ENCODE data around the gene PERM1. TPM values are rescaled to one million over a fixed set of nuclear protein-coding genes. Genes with fewer than 3 reads are reported as not detected.

PERM1 gene
- total and polyA plus RNA-seq, 5 donors = 44.4 to 112 (median 66.8) TPM

- Histone ChIP-seq H3K27ac (ENCODE audit: low read length) (no peak within 1 kb of the TSS), H3K9me3 (ENCODE audit: control insufficient read depth, low read length) (no peaks in the 10 kb centered on the region), H3K27me3 (ENCODE audit: control insufficient read depth, insufficient read depth) (no peaks in the 10 kb centered on the region), H3K4me1 (ENCODE audit: control insufficient read depth, insufficient read depth, low read length) (no peaks in the 10 kb centered on the region), H3K4me3 (ENCODE audit: low read length) (peak within 1 kb of the TSS; percentile 92)
- ATAC-seq = peak; percentile 91 to 92
- intact Hi-C loops (cut with DNase I) = loop anchor here in 1 of 4 donors (10.0 kb wide), 1 partner anchor 54 kb away; no protein-coding TSS in a partner anchor
- 7% methylated on average over 101 of the region's 101 CpGs for WGBS
- DNase-seq = peak; percentile 93 to 98 (median 97)
Measured at GRCh38 chr1:958823-959730, 22.8 kb downstream of the PERM1 start, which contains the start of gene NOC2L. Gene NOC2L (minus strand): TSS chr1:959256. CDS start chr1:959240, 16 bp downstream.

GRCh38 chr1:956636-957035, 25.3 kb downstream of the PERM1 start:
- H3K27ac ChIP-seq (ENCODE audit: low read length) = no peak overlapping the region
- intact Hi-C loops (cut with DNase I) = loop anchor here in 1 of 4 donors (10.0 kb wide), 1 partner anchor 52 kb away; no protein-coding TSS in a partner anchor
- WGBS = 91% methylated on average over 11 of the region's 11 CpGs
- H3K4me1 ChIP-seq (ENCODE audit: control insufficient read depth, insufficient read depth, low read length) = no peaks in the 10 kb centered on the region
- ATAC-seq (no peak), DNase-seq (no peak)
- H3K9me3 ChIP-seq (ENCODE audit: control insufficient read depth, low read length) = no peaks in the 10 kb centered on the region
- no peak overlapping the region for H3K4me3 ChIP-seq (ENCODE audit: low read length)
- H3K27me3 ChIP-seq (ENCODE audit: control insufficient read depth, insufficient read depth) = no peaks in the 10 kb centered on the region

- DNase-seq (no peak), ATAC-seq (no peak)
- intact Hi-C loops (cut with DNase I) = loop anchor here in 1 of 4 donors (10.0 kb wide), 1 partner anchor 51 kb away; no protein-coding TSS in a partner anchor
- Histone ChIP-seq H3K9me3 (ENCODE audit: control insufficient read depth, low read length) (no peaks in the 10 kb centered on the region), H3K4me1 (ENCODE audit: control insufficient read depth, insufficient read depth, low read length) (no peaks in the 10 kb centered on the region), H3K27me3 (ENCODE audit: control insufficient read depth, insufficient read depth) (no peaks in the 10 kb centered on the region), H3K27ac (ENCODE audit: low read length) (no peak overlapping the region), H3K4me3 (ENCODE audit: low read length) (no peak overlapping the region)
- WGBS = 71% methylated on average over 6 of the region's 6 CpGs
Measured at GRCh38 chr1:955474-955873, 26.4 kb downstream of the PERM1 start.

- no peak overlapping the region for H3K27ac ChIP-seq (ENCODE audit: low read length)
- no peak overlapping the region for H3K4me3 ChIP-seq (ENCODE audit: low read length)
- H3K9me3 ChIP-seq (ENCODE audit: control insufficient read depth, low read length) = no peaks in the 10 kb centered on the region
- H3K4me1 ChIP-seq (ENCODE audit: control insufficient read depth, insufficient read depth, low read length) = no peaks in the 10 kb centered on the region
- no peaks in the 10 kb centered on the region for H3K27me3 ChIP-seq (ENCODE audit: control insufficient read depth, insufficient read depth)
- DNase-seq (no peak), ATAC-seq (no peak)
- 83% methylated on average over 13 of the region's 13 CpGs for WGBS
- intact Hi-C loops (cut with DNase I) = loop anchor here in 1 of 4 donors (10.0 kb wide), 1 partner anchor 50 kb away; no protein-coding TSS in a partner anchor
Measured at GRCh38 chr1:954927-955326, 27.0 kb downstream of the PERM1 start.

GRCh38 chr1:953524-954320, 28.2 kb downstream of the PERM1 start:
- Histone ChIP-seq H3K4me1 (ENCODE audit: control insufficient read depth, insufficient read depth, low read length) (no peaks in the 10 kb centered on the region), H3K4me3 (ENCODE audit: low read length) (no peak overlapping the region), H3K9me3 (ENCODE audit: control insufficient read depth, low read length) (no peaks in the 10 kb centered on the region), H3K27ac (ENCODE audit: low read length) (no peak overlapping the region), H3K27me3 (ENCODE audit: control insufficient read depth, insufficient read depth) (no peaks in the 10 kb centered on the region)
- intact Hi-C loops (cut with DNase I) = loop anchor here in 1 of 4 donors (10.0 kb wide), 1 partner anchor 49 kb away; no protein-coding TSS in a partner anchor
- no peak for DNase-seq
- 88% methylated on average over 32 of the region's 32 CpGs for WGBS
- no peak for ATAC-seq

GRCh38 chr1:952603-953002, 29.3 kb downstream of the PERM1 start:
- Histone ChIP-seq H3K27ac (ENCODE audit: low read length) (no peak overlapping the region), H3K9me3 (ENCODE audit: control insufficient read depth, low read length) (no peaks in the 10 kb centered on the region), H3K4me3 (ENCODE audit: low read length) (no peak overlapping the region), H3K27me3 (ENCODE audit: control insufficient read depth, insufficient read depth) (no peaks in the 10 kb centered on the region), H3K4me1 (ENCODE audit: control insufficient read depth, insufficient read depth, low read length) (no peaks in the 10 kb centered on the region)
- DNase-seq (no peak), ATAC-seq (no peak)
- WGBS = 86% methylated on average over 7 of the region's 7 CpGs
- intact Hi-C loops (cut with DNase I) = loop anchor here in 1 of 4 donors (10.0 kb wide), 1 partner anchor 48 kb away; no protein-coding TSS in a partner anchor

GRCh38 chr1:952201-952600, 29.7 kb downstream of the PERM1 start:
- WGBS = 91% methylated on average over 15 of the region's 15 CpGs
- DNase-seq (no peak), ATAC-seq (no peak)
- intact Hi-C loops (cut with DNase I) = loop anchor here in 1 of 4 donors (10.0 kb wide), 1 partner anchor 47 kb away; no protein-coding TSS in a partner anchor
- Histone ChIP-seq H3K27ac (ENCODE audit: low read length) (no peak overlapping the region), H3K4me3 (ENCODE audit: low read length) (no peak overlapping the region), H3K4me1 (ENCODE audit: control insufficient read depth, insufficient read depth, low read length) (no peaks in the 10 kb centered on the region), H3K27me3 (ENCODE audit: control insufficient read depth, insufficient read depth) (no peaks in the 10 kb centered on the region), H3K9me3 (ENCODE audit: control insufficient read depth, low read length) (no peaks in the 10 kb centered on the region)

- no peaks in the 10 kb centered on the region for H3K4me1 ChIP-seq (ENCODE audit: control insufficient read depth, insufficient read depth, low read length)
- H3K9me3 ChIP-seq (ENCODE audit: control insufficient read depth, low read length) = no peaks in the 10 kb centered on the region
- DNase-seq (no peak), ATAC-seq (no peak)
- 66% methylated on average over 6 of the region's 6 CpGs for WGBS
- H3K27ac ChIP-seq (ENCODE audit: low read length) = no peak overlapping the region
- intact Hi-C loops (cut with DNase I) = loop anchor here in 1 of 4 donors (10.0 kb wide), 1 partner anchor 47 kb away; no protein-coding TSS in a partner anchor
- H3K4me3 ChIP-seq (ENCODE audit: low read length) = no peak overlapping the region
- no peaks in the 10 kb centered on the region for H3K27me3 ChIP-seq (ENCODE audit: control insufficient read depth, insufficient read depth)
Measured at GRCh38 chr1:951364-951763, 30.5 kb downstream of the PERM1 start.

- intact Hi-C loops (cut with DNase I) = loop anchor here in 1 of 4 donors (10.0 kb wide), 1 partner anchor 46 kb away; no protein-coding TSS in a partner anchor
Measured at GRCh38 chr1:950881-951280, 31.0 kb downstream of the PERM1 start.

GRCh38 chr1:950268-950667, 31.6 kb downstream of the PERM1 start:
- H3K27ac ChIP-seq (ENCODE audit: low read length) = no peak overlapping the region
- H3K4me1 ChIP-seq (ENCODE audit: control insufficient read depth, insufficient read depth, low read length) = no peaks in the 10 kb centered on the region
- no peaks in the 10 kb centered on the region for H3K27me3 ChIP-seq (ENCODE audit: control insufficient read depth, insufficient read depth)
- ATAC-seq (no peak), DNase-seq (no peak)
- no peak overlapping the region for H3K4me3 ChIP-seq (ENCODE audit: low read length)
- no peaks in the 10 kb centered on the region for H3K9me3 ChIP-seq (ENCODE audit: control insufficient read depth, low read length)
- 92% methylated on average over 9 of the region's 9 CpGs for WGBS
- intact Hi-C loops (cut with DNase I) = loop anchor here in 1 of 4 donors (10.0 kb wide), 1 partner anchor 45 kb away; no protein-coding TSS in a partner anchor

More at GRCh38 chr1:950881-951280, 31.0 kb downstream of the PERM1 start:
- Histone ChIP-seq H3K9me3 (ENCODE audit: control insufficient read depth, low read length) (no peaks in the 10 kb centered on the region), H3K4me1 (ENCODE audit: control insufficient read depth, insufficient read depth, low read length) (no peaks in the 10 kb centered on the region), H3K27me3 (ENCODE audit: control insufficient read depth, insufficient read depth) (no peaks in the 10 kb centered on the region), H3K4me3 (ENCODE audit: low read length) (no peak overlapping the region), H3K27ac (ENCODE audit: low read length) (no peak overlapping the region)
- ATAC-seq (no peak), DNase-seq (no peak)
- 90% methylated on average over 23 of the region's 23 CpGs for WGBS
